Muscle of arm (tissue), 12 donors: Measurements from ENCODE around the gene SUFU. TPM values are rescaled to one million over a fixed set of nuclear protein-coding genes. Genes with fewer than 3 reads are reported as not detected.

Experiments used
- polyA plus RNA-seq, 12 donors: library from polyadenylated mRNA; unstranded; fragments of 120-200 nt; gene quantifications; one replicate each; pipeline ENCODE4 v1.2.1, GENCODE V29; 2013; ENCODE audit not compliant: insufficient read length in 12 of 12

Gene SUFU
- polyA plus RNA-seq, 12 donors: 10.8 to 24.1 (median 15.3) TPM; not detected in 1

Other genes starting within 250 kb of the SUFU start
- gene NFKB2, start 108.3 kb upstream of the SUFU start, polyA plus RNA-seq: 10 to 100 TPM in 11 of 12 donors, not detected in 1; 11.2 to 29.2 (median 14.8) TPM
- 10 to 100 TPM in 2 of 12 donors, 1 to 10 TPM in 9, not detected in 1; 2.6 to 25.8 (median 5.0) TPM for gene PSD, start 85.2 kb upstream of the SUFU start, polyA plus RNA-seq
- 1 to 10 TPM in 10 of 12 donors, not detected in 2; 2.6 to 7.2 (median 3.9) TPM for gene FBXL15, start 83.1 kb upstream of the SUFU start, polyA plus RNA-seq
- gene CUEDC2, start 71.4 kb upstream of the SUFU start, polyA plus RNA-seq: 10 to 100 TPM in 11 of 12 donors, not detected in 1; 35.7 to 58.9 (median 51.1) TPM
- gene C10orf95, start 52.4 kb upstream of the SUFU start, polyA plus RNA-seq: under 1 TPM in 6 of 12 donors, not detected in 6; 0.11 to 0.39 (median 0.18) TPM
- 10 to 100 TPM in 11 of 12 donors, not detected in 1; 53.7 to 88.2 (median 81.1) TPM for gene ACTR1A, start 1.3 kb upstream of the SUFU start, polyA plus RNA-seq
- 100 to 1,000 TPM in 2 of 12 donors, 10 to 100 TPM in 10; 60.8 to 367 (median 74.1) TPM for gene TRIM8, start 140.5 kb downstream of the SUFU start, polyA plus RNA-seq
- 10 to 100 TPM in 11 of 12 donors, not detected in 1; 10.6 to 18.8 (median 13.8) TPM for gene ARL3, start 210.4 kb downstream of the SUFU start, polyA plus RNA-seq
- 10 to 100 TPM in 2 of 12 donors, 1 to 10 TPM in 9, not detected in 1; 3.5 to 11.4 (median 5.7) TPM for gene SFXN2, start 210.7 kb downstream of the SUFU start, polyA plus RNA-seq
- 10 to 100 TPM in 11 of 12 donors, not detected in 1; 37.9 to 52.1 (median 45.0) TPM for gene WBP1L, start 240.0 kb downstream of the SUFU start, polyA plus RNA-seq